ENCODE results near the gene STK17B.

DNA sequence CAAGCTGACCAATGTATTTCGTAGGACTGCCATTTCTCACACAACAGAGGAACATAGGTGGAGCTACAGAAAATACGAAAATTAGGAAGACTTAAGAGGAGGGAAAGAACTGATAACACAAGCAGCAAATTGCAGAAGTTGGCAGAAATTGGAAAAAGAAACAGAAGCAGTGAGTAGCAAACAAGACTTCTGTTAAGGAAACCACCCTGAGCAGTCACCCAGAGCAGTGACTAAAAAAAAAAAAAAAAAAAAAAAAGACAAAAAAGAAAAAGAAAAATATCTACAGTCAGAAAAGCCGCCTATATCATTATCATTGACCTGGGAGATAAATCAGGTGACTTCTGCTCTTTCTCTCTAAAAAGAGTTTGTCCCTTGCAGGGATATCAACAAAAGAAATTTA is 21.4 kb downstream of the STK17B start:
- TF ChIP-seq WT1 (tag by site-specific recombination; IDR thresholded peaks at IDR 0.05) = no peak
- TF ChIP-seq, protein P1, sequence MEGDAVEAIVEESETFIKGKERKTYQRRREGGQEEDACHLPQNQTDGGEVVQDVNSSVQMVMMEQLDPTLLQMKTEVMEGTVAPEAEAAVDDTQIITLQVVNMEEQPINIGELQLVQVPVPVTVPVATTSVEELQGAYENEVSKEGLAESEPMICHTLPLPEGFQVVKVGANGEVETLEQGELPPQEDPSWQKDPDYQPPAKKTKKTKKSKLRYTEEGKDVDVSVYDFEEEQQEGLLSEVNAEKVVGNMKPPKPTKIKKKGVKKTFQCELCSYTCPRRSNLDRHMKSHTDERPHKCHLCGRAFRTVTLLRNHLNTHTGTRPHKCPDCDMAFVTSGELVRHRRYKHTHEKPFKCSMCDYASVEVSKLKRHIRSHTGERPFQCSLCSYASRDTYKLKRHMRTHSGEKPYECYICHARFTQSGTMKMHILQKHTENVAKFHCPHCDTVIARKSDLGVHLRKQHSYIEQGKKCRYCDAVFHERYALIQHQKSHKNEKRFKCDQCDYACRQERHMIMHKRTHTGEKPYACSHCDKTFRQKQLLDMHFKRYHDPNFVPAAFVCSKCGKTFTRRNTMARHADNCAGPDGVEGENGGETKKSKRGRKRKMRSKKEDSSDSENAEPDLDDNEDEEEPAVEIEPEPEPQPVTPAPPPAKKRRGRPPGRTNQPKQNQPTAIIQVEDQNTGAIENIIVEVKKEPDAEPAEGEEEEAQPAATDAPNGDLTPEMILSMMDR (tag by site-specific recombination; IDR thresholded peaks at IDR 0.05) = no peak
- TF ChIP-seq SETDB1 (IDR thresholded peaks at IDR 0.05; ENCODE audit: insufficient read length, low read length) = no peak
- no peak for TF ChIP-seq ZNF670 (tag by site-specific recombination; IDR thresholded peaks at IDR 0.05; ENCODE audit: low read depth)
